Ectodermal cell (in vitro differentiated cells): Measurements from ENCODE around the gene KIF16B.

Source experiments
- H3K27ac ChIP-seq: 2 replicates; pipeline ENCODE4 v1.7.0; 2013; ENCODE audit warnings: mild to moderate bottlenecking, low read depth, low read length; ENCODE audit not compliant: insufficient read depth, poor library complexity, severe bottlenecking
- H3K27me3 ChIP-seq: 2 replicates; pipeline ENCODE4 v1.7.0; 2013; ENCODE audit warnings: mild to moderate bottlenecking, low read length; ENCODE audit not compliant: insufficient read depth, control insufficient read depth, poor library complexity, severe bottlenecking
- H3K36me3 ChIP-seq: one replicate; pipeline ENCODE4 v1.7.0; 2013; ENCODE audit warnings: low read length; ENCODE audit not compliant: control insufficient read depth, insufficient read depth
- H3K4me1 ChIP-seq: one replicate; pipeline ENCODE4 v1.7.0; 2013; ENCODE audit warnings: low read length; ENCODE audit not compliant: control insufficient read depth, insufficient read depth
- H3K4me3 ChIP-seq: 2 replicates; pipeline ENCODE4 v1.7.0; 2013; ENCODE audit warnings: low read depth, low read length, control low read depth; ENCODE audit not compliant: insufficient read depth
- H3K9me3 ChIP-seq: 2 replicates; pipeline ENCODE4 v1.7.0; 2013; ENCODE audit warnings: mild to moderate bottlenecking, low read length, moderate library complexity; ENCODE audit not compliant: control insufficient read depth
- WGBS, 2 experiments: methylation state at CpG; one replicate each; pipeline ENCODE4 v1.1.7; 2013; ENCODE audit warnings: missing lambda C conversion rate in 2 of 2; 5-methylcytosine and 5-hydroxymethylcytosine counted together

KIF16B gene

GRCh38 chr20:16222859-16223411, 350.3 kb downstream of the KIF16B start:
- H3K36me3 ChIP-seq: no peaks in the 10 kb centered on the region
- peaks cover 5% of the 10 kb centered on the region for H3K9me3 ChIP-seq
- no peaks in the 10 kb centered on the region for H3K4me1 ChIP-seq
- 92 to 96% methylated on average over 8 of the region's 8 CpGs for WGBS, 2 experiments
- no peaks in the 10 kb centered on the region for H3K27me3 ChIP-seq
- H3K27ac ChIP-seq: no peak overlapping the region
- no peak overlapping the region for H3K4me3 ChIP-seq
